Liver (tissue), 3 donors: Measurements from ENCODE around the gene SMYD5.

ENCODE experiments used
- CTCF ChIP-seq: fragments of 150-350 bp; IDR thresholded peaks from 2 replicates; pipeline ENCODE4 v1.5.1; 2017; ENCODE audit warnings: improper control_type of control experiment, low read depth, low read length; ENCODE audit not compliant: missing input control
- EGR1 ChIP-seq, 2 donors: IDR thresholded peaks; 2 replicates each; pipeline ENCODE4 v1.6.1; 2016 to 2018; ENCODE audit warnings: antibody characterized with exemption in 2 of 2, low read depth in 2 of 2
- RAD21 ChIP-seq, 2 donors: IDR thresholded peaks; 2 replicates each; pipeline ENCODE4 v1.6.1; 2016; ENCODE audit warnings: antibody characterized with exemption in 2 of 2, mild to moderate bottlenecking in 2 of 2
- REST ChIP-seq: IDR thresholded peaks from 2 replicates; pipeline ENCODE4 v1.6.1; 2016; ENCODE audit warnings: antibody characterized with exemption, mild to moderate bottlenecking
- donor health status: healthy.
- donor health status: healthy.

GRCh38 chr2:73250872-73251846, 37.1 kb downstream of the SMYD5 start:
- TF ChIP-seq REST (no peak), CTCF (no peak), EGR1 (IDR thresholded peaks at IDR 0.05; ENCODE audit: low read depth in 2 of 2) (no peak), RAD21 (IDR thresholded peaks at IDR 0.05) (no peak)
